Heart left ventricle (tissue), 16 donors: Measurements from ENCODE around the gene STK16. TPM values are rescaled to one million over a fixed set of nuclear protein-coding genes. Genes with fewer than 3 reads are reported as not detected.
"Not testable (repeated sequence)": the region's sequence is repeated elsewhere in the genome, so short reads cannot be mapped to it uniquely, and the experiment has no call there.

Experiments used
- ATAC-seq, 4 donors: fragments of 200-7000 bp; cut with Tn5 transposase; one replicate each; pipeline ENCODE4 v1.9.1; 2020 to 2022; ENCODE audit warnings: moderate library complexity in 4 of 4, mild to moderate bottlenecking in 3 of 4, moderate number of reproducible peaks in 1 of 4
- DNase-seq, 5 donors: peaks; one replicate each; pipeline ENCODE4 v3.0.0-alpha.2; 2020
- H3K27ac ChIP-seq, 12 donors: fragments of 200-600 bp; sonication (generic) in 4 of 12; one replicate each; pipeline versions ENCODE4 v1.5.0 to v1.8.0; 2016 to 2022; ENCODE audit warnings: mild to moderate bottlenecking in 2 of 12
- H3K27me3 ChIP-seq, 9 donors: fragments of 200-600 bp; sonication (generic) in 2 of 9; one replicate each; pipeline versions ENCODE4 v1.5.1 to v1.8.0; 2016 to 2022; ENCODE audit warnings: mild to moderate bottlenecking in 3 of 9
- H3K36me3 ChIP-seq, 9 donors: fragments of 200-600 bp; sonication (generic) in 2 of 9; one replicate each; pipeline versions ENCODE4 v1.5.0 to v1.8.0; 2018 to 2022; ENCODE audit warnings: mild to moderate bottlenecking in 2 of 9
- H3K4me1 ChIP-seq, 12 donors: fragments of 200-600 bp; sonication (generic) in 4 of 12; one replicate each; pipeline versions ENCODE4 v1.5.0 to v1.8.0; 2016 to 2022; ENCODE audit warnings: mild to moderate bottlenecking in 3 of 12
- H3K4me3 ChIP-seq, 12 donors: fragments of 200-600 bp; sonication (generic) in 4 of 12; one replicate each; pipeline versions ENCODE4 v1.5.0 to v1.8.0; 2017 to 2022; ENCODE audit warnings: mild to moderate bottlenecking in 9 of 12, moderate library complexity in 4 of 12
- H3K9me3 ChIP-seq, 12 donors: fragments of 200-600 bp; sonication (generic) in 4 of 12; one replicate each; pipeline versions ENCODE4 v1.5.0 to v1.8.0; 2016 to 2022; ENCODE audit warnings: mild to moderate bottlenecking in 1 of 12
- POLR2A ChIP-seq, 2 donors: fragments of 450-650 bp; IDR thresholded peaks; one replicate each; pipeline ENCODE4 v1.6.1; 2017; ENCODE audit warnings: antibody characterized with exemption in 2 of 2, mild to moderate bottlenecking in 2 of 2, moderate library complexity in 2 of 2
- WGBS, 4 donors: extraction: QIAGEN DNeasy Blood & Tissue Kit in 2 of 4; methylation state at CpG; one replicate each; pipeline versions ENCODE4 v1.1.5 to v1.1.7; 2013 to 2018; 5-methylcytosine and 5-hydroxymethylcytosine counted together
- intact Hi-C, 10 donors: fragments of 100-400 bp; cut with DNase I; formaldehyde crosslinking; loops; one replicate each; pipeline versions ENCODE4 v1.11.1 to v1.14.2; 2022
- polyA plus RNA-seq, 2 donors: library from polyadenylated mRNA; stranded (reverse); fragments of 200-250 nt; gene quantifications; one replicate each; pipeline ENCODE4 v1.2.3, GENCODE V29; 2013
- total RNA-seq, 9 donors: library from RNA; depleted of rRNA in 2 of 9; stranded (reverse); fragments of >200 nt in 2 of 9; fragmentation: NEBNext Ultra II Directional in 3 of 9; extraction: Animal tissue kit (Norgen Biotek cat#: 25700) in 3 of 9; gene quantifications; one replicate each; pipeline versions ENCODE4 v1.1.0 to v1.2.4, GENCODE V29; 2016 to 2023
- TF ChIP-seq, protein P1 (sequence below), 12 donors: fragments of 200-600 bp; sonication (generic) in 4 of 12; IDR thresholded peaks; one replicate each; pipeline versions ENCODE4 v1.5.0 to v1.8.0; 2018 to 2022; ENCODE audit warnings: antibody characterized with exemption in 12 of 12, mild to moderate bottlenecking in 5 of 12
- donor health status: ischemic (EF 13 %, LVEDD 7.1; RV severe dilation, severe dysfunction).
- donor health status: healthy with polysubstance abuse.
- donor health status: DM: no; HTN: yes; CAD: no.
- donor health status: DM: no; HTN: no; CAD: no.
- donor health status: ischemic (EF 25% LVEDD 6.9; RV normal size, moderate dysfunction).
- donor health status: ischemic (EF 25% LVEDD 5.7; RV mildly dilated, moderate dysfunction).
- donor health status: healthy.
- donor health status: DM: yes; HTN: yes; CAD: no.
- donor health status: ischemic (EF 35%, LVEDD 5.7; RV mildly dilated, moderate dysfunction).
- donor health status: nonischemic (EF 11% LVEDD 7.7; RV severe dilation, severe dysfunction).
- donor health status: DM: yes; HTN: yes; CAD: no.
- donor health status: PGD.
- donor health status: ischemic (EF 29% LVEDD 5.4; RV normal size, mild dysfunction).
- donor health status: nonischemic (EF 23%, LVEDD 6.1; RV moderate dilation, normal function).

STK16 gene
- total and polyA plus RNA-seq, 11 donors = 13.8 to 31.6 (median 19.1) TPM

DNA sequence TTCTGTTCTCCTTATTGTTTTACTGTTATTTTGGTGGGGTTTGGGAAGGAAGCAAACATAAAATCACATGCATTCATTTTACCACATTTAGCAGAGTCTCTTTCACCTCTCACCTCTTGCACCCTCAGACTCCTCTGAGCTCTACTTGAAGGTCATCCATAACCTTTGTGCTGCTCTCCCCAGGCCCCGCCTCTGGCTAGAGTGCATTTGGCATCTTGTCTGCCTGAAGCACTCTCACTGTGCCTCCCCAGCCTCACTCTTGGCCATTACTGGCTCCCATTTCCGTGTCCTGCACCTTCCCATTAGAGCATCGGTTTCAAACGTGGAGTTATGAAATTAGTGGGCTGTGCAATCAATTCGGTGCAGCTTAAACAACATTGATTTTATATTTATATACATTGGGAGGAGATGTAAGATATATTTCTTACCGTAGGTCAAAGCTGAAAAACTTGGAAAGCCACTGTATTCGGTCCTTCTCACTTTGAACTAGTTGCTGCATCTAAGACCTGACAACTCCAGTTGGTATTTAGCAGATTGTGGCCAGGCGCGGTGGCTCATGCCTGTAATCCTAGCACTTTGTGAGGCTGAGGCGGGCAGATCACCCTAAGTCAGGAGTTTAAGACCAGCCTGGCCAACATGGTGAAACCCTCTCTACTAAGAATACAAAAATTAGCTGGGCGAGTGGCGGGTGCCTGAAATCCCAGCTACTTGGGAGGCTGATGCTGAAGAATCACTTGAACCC is 45.6 kb upstream of the STK16 start:
- DNase-seq = no peak
- Histone ChIP-seq H3K4me3 (no peak overlapping the region), H3K4me1 (no peaks in the 10 kb centered on the region), H3K9me3 (no peaks in the 10 kb centered on the region), H3K27ac (no peak overlapping the region), H3K27me3 (peaks cover 0 to 16% (median 0%) of the 10 kb centered on the region in 9 donors), H3K36me3 (no peaks in the 10 kb centered on the region)
- intact Hi-C loops = no loop called here
- ATAC-seq = no peak
- TF ChIP-seq, protein P1, sequence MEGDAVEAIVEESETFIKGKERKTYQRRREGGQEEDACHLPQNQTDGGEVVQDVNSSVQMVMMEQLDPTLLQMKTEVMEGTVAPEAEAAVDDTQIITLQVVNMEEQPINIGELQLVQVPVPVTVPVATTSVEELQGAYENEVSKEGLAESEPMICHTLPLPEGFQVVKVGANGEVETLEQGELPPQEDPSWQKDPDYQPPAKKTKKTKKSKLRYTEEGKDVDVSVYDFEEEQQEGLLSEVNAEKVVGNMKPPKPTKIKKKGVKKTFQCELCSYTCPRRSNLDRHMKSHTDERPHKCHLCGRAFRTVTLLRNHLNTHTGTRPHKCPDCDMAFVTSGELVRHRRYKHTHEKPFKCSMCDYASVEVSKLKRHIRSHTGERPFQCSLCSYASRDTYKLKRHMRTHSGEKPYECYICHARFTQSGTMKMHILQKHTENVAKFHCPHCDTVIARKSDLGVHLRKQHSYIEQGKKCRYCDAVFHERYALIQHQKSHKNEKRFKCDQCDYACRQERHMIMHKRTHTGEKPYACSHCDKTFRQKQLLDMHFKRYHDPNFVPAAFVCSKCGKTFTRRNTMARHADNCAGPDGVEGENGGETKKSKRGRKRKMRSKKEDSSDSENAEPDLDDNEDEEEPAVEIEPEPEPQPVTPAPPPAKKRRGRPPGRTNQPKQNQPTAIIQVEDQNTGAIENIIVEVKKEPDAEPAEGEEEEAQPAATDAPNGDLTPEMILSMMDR (IDR thresholded peaks at IDR 0.05) = no peak
- no peak for TF ChIP-seq POLR2A (IDR thresholded peaks at IDR 0.05)
- WGBS, 4 donors = 82 to 90% (median 85%) methylated on average over 12 of the region's 12 CpGs

DNA sequence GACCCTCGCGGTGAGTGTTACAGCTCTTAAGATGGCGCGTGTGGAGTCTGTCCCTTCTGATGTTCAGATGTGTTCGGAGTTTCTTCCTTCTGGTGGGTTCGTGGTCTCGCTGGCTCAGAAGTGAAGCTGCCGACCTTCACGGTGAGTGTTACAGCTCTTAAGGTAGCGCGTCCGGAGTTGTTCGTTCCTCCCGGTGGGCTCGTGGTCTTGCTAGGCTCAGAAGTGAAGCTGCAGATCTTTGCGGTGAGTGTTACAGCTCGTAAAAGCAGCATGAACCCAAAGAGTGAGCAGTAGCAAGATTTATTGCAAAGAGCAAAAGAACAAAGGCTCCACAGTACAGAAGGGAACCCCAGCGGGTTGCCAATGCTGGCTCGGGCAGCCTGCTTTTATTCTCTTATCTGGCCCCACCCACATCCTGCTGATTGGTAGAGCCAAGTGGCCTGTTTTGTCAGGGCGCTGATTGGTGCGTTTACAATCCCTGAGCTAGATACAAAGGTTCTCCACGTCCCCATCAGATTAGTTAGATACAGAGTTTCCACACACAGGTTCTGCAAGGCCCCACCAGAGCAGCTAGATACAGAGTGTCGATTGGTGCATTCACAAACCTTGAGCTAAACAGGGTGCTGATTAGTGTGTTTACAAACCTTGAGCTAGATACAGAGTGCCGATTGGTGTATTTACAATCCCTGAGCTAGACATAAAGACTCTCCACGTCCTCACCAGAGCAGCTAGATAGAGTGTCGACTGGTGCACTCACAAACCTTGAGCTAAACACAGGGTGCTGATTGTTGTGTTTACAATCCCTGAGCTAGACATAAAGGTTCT is 44.6 kb upstream of the STK16 start:
- H3K9me3 ChIP-seq, intact Hi-C loops, H3K27ac ChIP-seq, H3K36me3 ChIP-seq, H3K4me1 ChIP-seq, ATAC-seq, H3K4me3 ChIP-seq: not testable (repeated sequence)
- WGBS, 4 donors = 79 to 86% (median 81%) methylated on average over 25 to 26 of the region's 26 CpGs
- peaks cover 0 to 16% (median 0%) of the 10 kb centered on the region in 9 donors for H3K27me3 ChIP-seq
- peak in 1 of 5 donors; percentile 1 for DNase-seq

DNA sequence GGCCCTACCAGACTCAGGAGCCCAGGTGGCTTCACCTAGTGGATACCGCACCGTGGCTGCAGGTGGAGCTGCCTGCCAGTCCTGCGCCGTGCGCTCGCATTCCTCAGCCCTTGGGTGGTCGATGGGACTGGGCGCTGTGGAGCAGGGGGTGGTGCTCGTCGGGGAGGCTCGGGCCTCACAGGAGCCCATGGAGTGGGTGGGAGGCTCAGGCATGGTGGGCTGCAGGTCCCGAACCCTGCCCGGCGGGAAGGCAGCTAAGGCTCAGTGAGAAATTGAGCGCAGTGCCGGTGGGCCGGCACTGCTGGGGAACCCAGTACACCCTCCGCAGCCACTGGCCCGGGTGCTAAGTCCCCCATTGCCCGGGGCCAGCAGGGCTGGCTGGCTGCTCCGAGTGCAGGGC is 43.9 kb upstream of the STK16 start:
- intact Hi-C loops, H3K4me1 ChIP-seq, H3K27ac ChIP-seq, H3K36me3 ChIP-seq, H3K4me3 ChIP-seq, H3K9me3 ChIP-seq, ATAC-seq: not testable (repeated sequence)
- 89 to 93% (median 90%) methylated on average over 15 to 21 of the region's 21 CpGs for WGBS, 4 donors
- H3K27me3 ChIP-seq = peaks cover 0 to 16% (median 0%) of the 10 kb centered on the region in 9 donors
- DNase-seq = peak in 1 of 5 donors; percentile 0

DNA sequence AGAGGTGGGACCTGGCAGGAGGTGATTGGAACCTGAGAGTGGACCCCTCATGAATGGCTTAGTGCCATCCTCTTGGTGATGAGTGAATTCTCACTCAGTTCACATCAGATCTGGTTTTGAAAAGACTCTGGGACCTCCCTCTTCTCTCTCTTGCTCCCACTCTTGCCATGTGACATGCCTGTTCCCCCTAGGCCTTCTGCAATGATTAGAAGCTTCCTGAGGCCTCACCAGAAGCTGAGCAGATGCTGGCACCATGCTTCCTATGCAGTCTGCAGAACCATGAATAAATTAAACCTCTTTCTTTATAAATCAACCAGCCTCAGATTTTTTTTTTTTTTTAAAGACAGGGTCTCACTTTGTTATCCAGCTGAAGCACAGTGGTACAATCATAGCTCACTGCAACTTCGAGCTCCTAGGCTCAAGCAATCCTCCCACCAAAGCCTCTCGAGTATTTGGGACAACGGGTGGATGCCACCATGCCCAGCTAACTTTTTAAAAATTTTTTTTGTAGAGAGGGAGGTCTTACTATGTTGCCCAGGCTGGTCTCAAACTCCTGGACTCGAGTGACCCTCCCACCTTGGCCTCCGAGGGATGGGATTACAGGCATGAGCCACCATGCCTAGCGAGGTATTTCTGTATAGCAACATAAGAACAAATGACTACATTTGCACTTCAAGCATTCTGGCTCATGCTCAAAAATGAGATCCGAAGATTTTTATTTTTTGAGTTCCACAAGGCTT is 40.7 kb upstream of the STK16 start:
- TF ChIP-seq, protein P1 (IDR thresholded peaks at IDR 0.05) = no peak
- TF ChIP-seq POLR2A (IDR thresholded peaks at IDR 0.05) = no peak
- Histone ChIP-seq H3K27ac (no peak overlapping the region), H3K36me3 (peaks cover 0 to 20% (median 17%) of the 10 kb centered on the region in 9 donors), H3K4me1 (peaks cover 0 to 25% (median 17%) of the 10 kb centered on the region in 12 donors), H3K27me3 (peaks cover 0 to 3% (median 0%) of the 10 kb centered on the region in 9 donors), H3K4me3 (no peak overlapping the region), H3K9me3 (no peaks in the 10 kb centered on the region)
- intact Hi-C loops = loop anchor here in 7 of 10 donors (2.0 to 5.0 kb wide), 4 partner anchors 24 to 42 kb away; partner anchors contain the start of genes NHEJ1 (in 3 of the 7) and SLC23A3 (in 3 of the 7)
- ATAC-seq (no peak), DNase-seq (peak in 1 of 5 donors; percentile 3)
- 91 to 95% (median 94%) methylated on average over 7 of the region's 7 CpGs for WGBS, 4 donors
